Fibroblast of villous mesenchyme (primary cell): ENCODE data around the gene TPD52L2. TPM values are rescaled to one million over a fixed set of nuclear protein-coding genes. Genes with fewer than 3 reads are reported as not detected.

Source experiments
- DNase-seq: peaks from one replicate; pipeline ENCODE4 v3.0.0-alpha.2; 2010; ENCODE audit warnings: low read depth
- H3K4me3 ChIP-seq: 2 replicates; pipeline ENCODE4 v1.5.1; 2011; ENCODE audit warnings: low read depth, mild to moderate bottlenecking, low read length
- CTCF ChIP-seq: IDR thresholded peaks from 2 replicates; pipeline ENCODE4 v1.5.1; 2012; ENCODE audit warnings: low read depth, mild to moderate bottlenecking, low read length; ENCODE audit not compliant: insufficient read depth
- total RNA-seq: library from RNA; depleted of rRNA; stranded (reverse); fragments of >200 nt; gene quantifications from 2 replicates; pipeline ENCODE4 v1.2.3, GENCODE V29; 2012

The TPD52L2 gene
- total RNA-seq, 1 donor: 115 TPM

- no peak for DNase-seq
- TF ChIP-seq CTCF: no peak
- no peak overlapping the region for H3K4me3 ChIP-seq
These were observed 17.5 kb downstream of the TPD52L2 start for GRCh38 chr20:63882257-63883200.

- no peak overlapping the region for H3K4me3 ChIP-seq
- no peak for DNase-seq
- TF ChIP-seq CTCF: no peak
These were observed 18.1 kb downstream of the TPD52L2 start for GRCh38 chr20:63883201-63883593.

GRCh38 chr20:63884506-63885263 lies 19.6 kb downstream of the TPD52L2 start:
- no peak for DNase-seq
- TF ChIP-seq CTCF: no peak
- no peak overlapping the region for H3K4me3 ChIP-seq

- no peak for DNase-seq
- TF ChIP-seq CTCF: no peak
- H3K4me3 ChIP-seq: no peak overlapping the region
These were observed 20.4 kb downstream of the TPD52L2 start for GRCh38 chr20:63885264-63886053.

- DNase-seq: no peak
- no peak for TF ChIP-seq CTCF
These were observed 21.0 kb downstream of the TPD52L2 start for GRCh38 chr20:63886054-63886419.

GRCh38 chr20:63886921-63887320 lies 21.9 kb downstream of the TPD52L2 start:
- TF ChIP-seq CTCF: no peak
- no peak overlapping the region for H3K4me3 ChIP-seq
- DNase-seq: no peak

More at GRCh38 chr20:63886054-63886419, 21.0 kb downstream of the TPD52L2 start:
- H3K4me3 ChIP-seq: no peak overlapping the region
